Stimulated activated CD4-positive, alpha-beta T cell treated with anti-CD3 and anti-CD28 coated beads, Interleukin-1b, Interleukin-23, amount 100 ng/mL, for 1 hour (primary cell): ENCODE data around the gene PGBD2.
"Not testable (repeated sequence)": the region's sequence is repeated elsewhere in the genome, so short reads cannot be mapped to it uniquely, and the experiment has no call there.

Experiments used
- DNase-seq, 2 donors: peaks; one replicate each; pipeline ENCODE4 v3.0.0-alpha.2; 2020; ENCODE audit warnings: low read depth in 2 of 2

Gene PGBD2

DNA sequence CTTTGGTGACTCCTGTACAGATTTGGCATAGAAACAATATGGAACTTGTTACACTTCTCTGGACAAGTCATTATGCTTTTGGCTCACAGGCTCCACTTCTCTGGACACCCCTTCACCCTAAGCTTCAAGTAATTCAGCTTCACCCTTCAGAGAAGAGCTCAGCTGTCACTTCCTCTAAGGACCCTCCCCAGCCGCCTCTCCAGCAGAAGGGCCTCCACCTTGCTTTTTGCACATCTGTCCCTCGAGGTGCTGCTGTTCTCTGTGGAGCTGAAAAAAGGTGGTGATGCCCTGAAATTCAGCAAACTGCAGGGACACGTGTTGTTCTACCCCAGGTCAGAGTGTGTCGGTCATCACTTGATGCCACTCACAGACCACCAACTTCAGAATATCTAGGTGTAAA, 19.8 kb downstream of the PGBD2 start:
- DNase-seq, result not testable (repeated sequence)

DNA sequence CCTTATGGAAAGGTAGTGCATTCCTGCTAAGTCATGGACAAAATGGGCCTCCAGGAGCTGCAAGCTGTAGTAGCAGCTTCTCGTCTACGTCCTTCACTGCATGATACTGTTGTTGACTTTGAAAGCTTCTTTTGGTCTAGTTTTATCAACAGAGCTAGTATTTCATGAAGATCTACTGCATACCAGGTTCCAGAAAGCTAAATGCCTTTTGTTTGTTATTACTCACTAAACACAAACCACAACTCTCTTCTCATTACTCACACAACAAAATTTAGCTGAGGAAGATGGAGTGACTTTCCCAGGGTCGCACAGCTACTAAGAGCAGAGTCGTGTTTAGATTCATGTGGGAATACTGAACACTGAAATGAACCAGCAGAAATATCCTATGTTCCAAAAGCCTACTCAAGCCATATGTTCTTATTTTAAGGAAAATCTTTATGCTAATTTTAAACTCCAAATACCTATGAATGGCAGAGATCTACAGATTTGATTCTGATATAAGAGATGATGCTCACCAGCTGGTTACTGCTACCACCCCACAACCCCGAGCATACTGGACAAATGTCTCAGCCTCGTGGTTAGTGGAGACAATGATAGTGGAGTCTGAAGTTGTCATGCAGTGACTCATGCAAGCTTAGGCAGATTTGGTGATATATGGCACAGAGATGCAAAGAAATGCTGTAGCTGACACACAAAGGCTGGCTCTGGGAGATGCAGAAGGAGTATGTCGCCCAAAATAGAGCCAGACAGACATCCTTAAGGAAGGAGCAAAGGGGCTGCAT, 20.6 kb downstream of the PGBD2 start:
- no peak for DNase-seq

DNA sequence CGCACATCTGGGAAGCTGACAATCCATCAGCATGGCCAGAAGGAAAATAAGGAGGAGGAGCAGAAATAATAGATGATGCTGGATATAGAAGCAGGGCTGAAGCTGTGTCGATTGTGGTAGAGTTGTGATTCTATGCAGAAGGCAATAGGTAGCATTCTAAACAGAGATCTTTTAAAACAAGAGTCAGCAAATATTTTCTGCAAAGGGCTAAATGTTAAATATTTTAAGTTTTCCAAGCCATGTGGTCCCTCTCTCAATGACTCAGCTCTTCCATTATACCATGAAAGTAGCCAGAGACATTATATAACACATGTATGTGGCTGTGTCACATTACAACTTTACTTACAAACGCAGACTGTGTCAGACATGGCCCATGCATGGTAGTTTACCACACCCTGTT, 21.2 kb downstream of the PGBD2 start:
- DNase-seq, result not testable (repeated sequence)

DNA sequence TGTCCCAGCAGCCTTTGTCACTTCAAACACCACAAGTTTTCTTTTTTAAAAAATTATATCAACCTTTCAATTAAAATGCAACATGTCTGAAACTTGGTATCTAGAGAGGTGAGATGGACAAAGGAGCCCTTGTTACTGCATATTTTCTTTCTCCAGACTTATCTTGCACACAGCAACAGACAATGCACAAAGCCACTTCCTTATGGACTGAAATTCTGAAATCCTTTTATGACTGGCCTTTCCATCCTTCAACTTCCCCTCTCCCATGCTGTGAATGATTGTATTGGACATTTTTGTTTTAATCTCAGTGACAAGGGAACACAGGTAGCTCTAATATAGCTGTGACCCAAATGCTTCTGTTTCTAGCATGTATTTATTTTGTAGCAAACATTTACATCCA, 22.1 kb downstream of the PGBD2 start:
- not testable (repeated sequence) for DNase-seq

DNA sequence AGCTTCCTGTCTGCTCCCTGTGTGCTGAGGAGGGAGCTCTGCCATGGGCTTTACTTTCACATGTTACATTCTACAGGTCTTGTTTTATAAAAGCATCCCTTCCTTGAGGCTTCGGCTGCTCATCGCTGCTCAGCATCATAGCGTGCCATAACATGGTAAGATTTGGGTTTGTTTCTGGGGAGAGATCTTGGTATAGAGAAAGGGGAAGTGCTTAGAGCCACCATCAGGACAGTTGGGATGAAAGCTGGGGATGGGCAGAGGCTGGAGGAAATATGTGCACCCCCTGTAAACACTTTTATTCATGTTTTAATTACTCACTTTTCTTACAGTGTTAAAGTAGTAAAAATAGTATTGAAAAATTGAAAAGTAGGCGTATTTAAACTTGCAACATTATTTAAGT, 24.0 kb downstream of the PGBD2 start:
- DNase-seq, result not testable (repeated sequence)

DNA sequence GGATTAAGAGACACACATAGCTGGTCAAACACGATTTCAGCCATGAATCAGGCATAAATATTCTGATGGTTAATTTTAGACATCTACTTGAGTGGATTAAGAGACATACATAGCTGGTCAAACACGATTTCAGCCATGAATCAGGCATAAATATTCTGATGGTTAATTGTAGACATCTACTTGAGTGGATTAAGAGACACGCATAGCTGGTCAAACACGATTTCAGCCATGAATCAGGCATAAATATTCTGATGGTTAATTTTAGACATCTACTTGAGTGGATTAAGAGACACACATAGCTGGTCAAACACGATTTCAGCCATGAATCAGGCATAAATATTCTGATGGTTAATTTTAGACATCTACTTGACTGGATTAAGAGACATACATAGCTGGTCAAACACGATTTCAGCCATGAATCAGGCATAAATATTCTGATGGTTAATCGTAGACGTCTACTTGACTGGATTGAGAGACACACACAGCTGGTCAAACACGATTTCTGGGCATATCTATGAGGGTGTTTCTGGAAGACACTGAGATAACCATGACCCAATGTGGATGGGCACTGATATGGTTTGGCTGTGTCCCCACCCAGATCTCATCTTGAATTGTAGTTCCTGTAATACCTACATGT, 32.3 kb downstream of the PGBD2 start:
- DNase-seq, result not testable (repeated sequence)

DNA sequence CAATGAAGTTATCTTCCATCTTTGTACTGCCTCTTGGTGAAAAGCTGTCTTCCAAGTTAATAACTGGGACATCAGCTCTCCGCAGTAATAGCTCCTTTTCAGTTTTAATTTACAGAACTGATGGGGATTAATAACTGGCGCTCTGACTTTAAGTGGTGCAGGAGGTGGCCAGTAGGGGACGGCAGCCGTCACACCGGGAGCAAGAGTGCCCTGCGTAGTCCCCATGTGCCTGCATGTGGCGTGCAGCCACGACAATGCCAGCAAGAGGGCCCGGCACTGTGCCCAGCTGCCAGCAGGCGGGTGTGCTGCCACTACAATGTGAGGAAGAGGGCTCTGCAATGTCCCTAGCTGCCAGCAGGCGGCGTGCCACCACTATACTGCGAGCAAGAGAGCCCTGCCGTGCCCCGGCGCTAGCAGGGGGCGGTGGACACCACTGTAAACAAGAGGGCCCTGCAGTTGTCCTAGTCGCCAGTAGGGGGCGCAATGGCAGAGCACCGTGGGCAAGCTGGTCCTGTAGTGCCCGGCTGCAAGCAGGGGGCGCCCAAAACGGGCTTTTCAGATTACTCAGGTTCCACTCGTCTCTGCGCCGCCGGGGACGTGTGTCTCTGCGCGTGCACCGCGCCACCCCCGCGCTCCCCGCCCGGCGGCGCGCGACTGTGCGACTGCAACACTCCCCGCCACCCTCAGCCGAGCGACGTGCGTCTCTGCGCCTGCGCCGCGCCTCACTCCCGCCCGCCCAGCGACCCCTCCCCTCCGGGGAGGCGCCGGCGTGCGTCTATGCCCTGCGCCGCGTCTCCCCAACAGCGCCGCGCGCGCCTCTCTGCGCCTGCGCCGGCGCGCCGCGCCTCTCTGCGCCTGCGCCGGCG, 38.3 kb downstream of the PGBD2 start:
- not testable (repeated sequence) for DNase-seq

DNA sequence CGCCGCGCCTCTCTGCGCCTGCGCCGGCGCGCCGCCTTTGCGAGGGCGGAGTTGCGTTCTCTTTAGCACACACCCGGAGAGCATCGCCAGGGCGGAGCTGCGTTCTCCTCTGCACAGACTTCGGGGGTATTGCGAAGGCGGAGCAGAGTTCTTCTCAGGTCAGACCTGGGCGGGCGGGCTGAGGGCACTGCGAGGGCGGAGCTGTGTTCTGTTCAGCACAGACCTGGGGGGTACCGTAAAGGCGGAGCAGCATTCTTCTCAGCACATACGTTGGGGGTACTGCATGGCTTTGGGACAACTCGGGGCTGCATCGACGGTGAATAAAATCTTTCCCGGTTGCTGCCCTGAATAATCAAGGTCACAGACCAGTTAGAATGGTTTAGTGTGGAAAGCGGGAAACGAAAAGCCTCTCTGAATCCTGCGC, 39.0 kb downstream of the PGBD2 start:
- DNase-seq, result not testable (repeated sequence)

DNA sequence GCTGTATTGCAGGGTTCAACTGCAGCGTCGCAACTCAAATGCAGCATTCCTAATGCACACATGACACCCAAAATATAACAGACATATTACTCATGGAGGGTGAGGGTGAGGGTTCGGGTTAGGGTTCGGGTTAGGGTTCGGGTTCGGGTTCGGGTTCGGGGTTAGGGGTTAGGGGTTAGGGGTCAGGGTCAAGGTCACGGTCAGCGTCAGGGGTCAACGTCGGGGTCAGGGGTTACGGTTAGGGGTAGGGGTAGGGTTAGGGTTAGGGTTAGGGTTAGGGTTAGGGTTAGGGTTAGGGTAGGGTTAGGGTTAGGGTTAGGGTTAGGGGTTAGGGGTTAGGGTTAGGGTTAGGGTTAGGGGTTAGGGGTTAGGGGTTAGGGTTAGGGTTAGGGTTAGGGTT, 39.4 kb downstream of the PGBD2 start:
- not testable (repeated sequence) for DNase-seq

DNA sequence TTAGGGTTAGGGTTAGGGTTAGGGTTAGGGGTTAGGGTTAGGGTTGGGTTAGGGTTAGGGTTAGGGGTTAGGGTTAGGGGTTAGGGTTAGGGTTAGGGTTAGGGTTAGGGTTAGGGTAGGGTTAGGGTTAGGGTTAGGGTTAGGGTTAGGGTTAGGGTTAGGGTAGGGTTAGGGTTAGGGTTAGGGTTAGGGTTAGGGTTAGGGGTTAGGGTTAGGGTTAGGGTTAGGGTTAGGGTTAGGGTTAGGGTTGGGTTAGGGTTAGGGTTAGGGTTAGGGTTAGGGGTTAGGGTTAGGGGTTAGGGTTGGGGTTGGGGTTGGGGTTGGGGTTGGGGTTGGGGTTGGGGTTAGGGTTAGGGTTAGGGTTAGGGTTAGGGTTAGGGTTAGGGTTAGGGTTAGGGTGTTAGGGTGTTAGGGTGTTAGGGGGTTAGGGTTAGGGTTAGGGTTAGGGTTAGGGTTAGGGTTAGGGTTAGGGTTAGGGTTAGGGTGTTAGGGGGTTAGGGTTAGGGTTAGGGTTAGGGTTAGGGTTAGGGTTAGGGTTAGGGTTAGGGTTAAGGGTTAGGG, 39.9 kb downstream of the PGBD2 start:
- DNase-seq, result not testable (repeated sequence)
